Stimulated activated CD8-positive, alpha-beta memory T cell treated with anti-CD3 and anti-CD28 coated beads, Interleukin-15, amount 100 ng/mL, for 24 hours (primary cell): ENCODE data around the gene CAMK1D.
"Not testable (repeated sequence)": the region's sequence is repeated elsewhere in the genome, so short reads cannot be mapped to it uniquely, and the experiment has no call there.

Experiments used
- DNase-seq: peaks from one replicate; pipeline ENCODE4 v3.0.0-alpha.2; 2020; ENCODE audit warnings: low read depth

CAMK1D gene

DNA sequence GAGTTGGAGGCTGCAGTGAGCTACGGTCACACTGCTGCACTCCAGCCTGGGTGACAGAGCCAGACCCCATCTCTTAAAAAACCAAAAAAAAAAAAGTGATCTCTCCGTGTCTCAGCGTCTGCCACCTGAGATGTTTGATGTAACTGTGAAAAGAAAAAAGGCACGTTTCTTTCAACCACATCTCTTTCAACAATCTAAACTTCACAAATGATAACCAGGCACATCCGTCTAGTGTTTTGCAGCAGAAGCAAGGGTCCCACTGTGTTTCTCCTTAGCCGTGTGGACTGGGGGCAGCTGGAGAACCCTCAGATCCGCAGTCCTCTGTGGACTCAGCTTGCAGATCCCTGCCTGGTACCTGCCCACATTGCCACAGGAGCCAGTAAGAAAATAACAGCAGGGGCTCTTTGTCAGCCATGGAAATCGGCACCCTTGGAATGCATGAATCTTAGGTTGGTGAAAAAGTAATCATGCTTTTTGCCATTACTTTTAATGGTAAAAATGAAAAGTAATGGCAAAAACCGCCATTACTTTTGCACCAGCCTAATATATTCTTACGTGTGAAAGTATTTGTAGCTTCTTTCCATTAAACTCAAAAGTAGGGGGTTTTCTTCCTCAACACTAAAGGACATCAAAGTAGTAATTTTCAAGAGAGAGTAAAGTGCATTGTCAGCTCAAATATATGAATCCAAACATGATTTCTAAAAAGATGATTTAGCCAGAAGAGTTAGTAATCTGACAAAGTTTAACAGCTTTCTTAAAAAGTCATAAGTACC, 375.6 kb downstream of the CAMK1D start:
- DNase-seq = no peak

DNA sequence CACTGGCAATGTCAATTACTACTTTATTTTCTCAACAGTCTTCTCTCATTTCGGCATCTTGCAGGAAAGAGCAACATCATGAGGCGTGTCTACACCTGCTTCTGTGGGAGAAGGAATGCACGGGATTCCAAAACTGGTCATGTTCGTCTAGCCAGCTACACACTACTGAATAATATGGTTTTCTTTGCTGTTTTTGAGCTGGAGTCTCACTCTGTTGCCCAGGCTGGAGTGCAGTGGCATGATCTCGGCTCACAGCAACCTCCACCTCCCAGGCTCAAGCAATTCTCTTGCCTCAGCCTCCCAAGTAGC, 376.2 kb downstream of the CAMK1D start:
- not testable (repeated sequence) for DNase-seq

DNA sequence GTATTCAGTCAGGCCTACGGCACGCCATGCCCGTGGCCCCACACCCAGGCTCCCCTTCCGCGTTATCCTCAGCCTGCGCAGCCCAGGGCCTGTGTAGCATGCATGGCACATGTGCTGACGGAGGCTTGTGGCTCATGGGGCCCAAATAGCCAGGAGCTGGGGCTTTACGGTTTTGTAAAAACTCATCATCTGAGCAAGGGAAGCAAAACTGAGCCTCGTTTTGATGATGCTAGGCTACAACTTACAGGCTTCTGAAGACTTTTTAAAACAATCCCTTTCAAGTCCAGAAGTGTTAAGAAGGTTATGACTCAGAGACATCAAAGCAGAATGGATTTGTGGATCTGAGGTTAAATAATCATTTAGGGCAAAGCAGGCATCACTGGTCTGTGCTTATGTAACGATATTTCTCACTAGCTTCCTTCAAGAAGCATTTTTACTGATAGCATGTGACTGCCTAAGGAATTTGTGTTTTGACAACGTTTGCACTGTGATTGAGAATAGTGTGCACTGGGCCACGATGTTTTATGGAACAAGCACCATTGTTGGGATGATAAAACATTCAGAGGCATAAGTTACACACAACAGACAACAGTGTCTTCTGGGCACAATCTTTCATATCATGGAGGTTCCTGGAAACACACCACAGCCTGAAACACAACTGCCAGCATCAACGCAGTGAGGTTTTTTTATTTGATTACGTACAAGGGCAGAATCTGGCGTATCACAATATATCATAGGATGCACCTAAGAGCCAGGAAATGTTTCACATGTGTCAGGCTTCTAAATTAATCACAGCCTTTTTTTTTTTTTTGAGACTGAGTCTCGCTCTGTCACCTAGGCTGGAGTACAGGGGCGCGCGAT, 377.9 kb downstream of the CAMK1D start:
- no peak for DNase-seq

DNA sequence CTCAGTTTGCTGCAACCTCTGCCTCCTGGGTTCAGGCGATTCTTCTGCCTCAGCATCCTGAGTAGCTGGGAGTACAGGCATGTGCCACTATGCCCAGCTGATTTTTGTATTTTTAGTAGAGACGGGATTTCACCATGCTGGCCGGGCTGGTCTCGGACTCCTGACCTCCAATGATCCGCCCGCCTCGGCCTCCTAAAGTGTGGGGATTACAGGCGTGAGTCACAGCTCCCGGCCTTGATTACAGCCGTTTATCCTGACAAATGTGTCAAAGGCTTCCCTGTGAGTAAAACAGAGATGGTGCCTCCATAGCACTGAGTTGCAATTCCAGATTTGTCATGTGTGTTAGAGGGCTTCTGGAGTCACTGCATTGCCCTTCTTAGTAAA, 378.5 kb downstream of the CAMK1D start:
- no peak for DNase-seq

DNA sequence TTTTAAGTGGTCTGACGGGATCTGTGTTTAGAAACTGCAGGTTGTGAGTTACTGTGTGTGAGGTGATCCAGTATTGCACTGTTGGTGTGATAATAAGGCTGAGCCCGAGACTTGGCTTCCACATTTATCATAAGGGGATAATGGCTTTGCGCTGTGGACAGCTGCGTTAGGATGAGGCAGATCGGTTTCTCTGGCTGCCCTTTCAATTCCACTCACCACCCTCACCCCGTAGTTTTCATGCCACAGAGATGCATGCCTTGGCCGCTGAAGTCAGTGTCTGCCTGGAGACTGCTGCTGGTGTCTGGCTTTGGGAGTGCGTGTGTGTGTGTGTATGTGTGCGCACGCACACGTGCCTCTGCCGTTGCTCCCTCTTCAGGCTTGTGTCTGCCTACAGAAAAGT, 379.1 kb downstream of the CAMK1D start:
- DNase-seq = no peak

DNA sequence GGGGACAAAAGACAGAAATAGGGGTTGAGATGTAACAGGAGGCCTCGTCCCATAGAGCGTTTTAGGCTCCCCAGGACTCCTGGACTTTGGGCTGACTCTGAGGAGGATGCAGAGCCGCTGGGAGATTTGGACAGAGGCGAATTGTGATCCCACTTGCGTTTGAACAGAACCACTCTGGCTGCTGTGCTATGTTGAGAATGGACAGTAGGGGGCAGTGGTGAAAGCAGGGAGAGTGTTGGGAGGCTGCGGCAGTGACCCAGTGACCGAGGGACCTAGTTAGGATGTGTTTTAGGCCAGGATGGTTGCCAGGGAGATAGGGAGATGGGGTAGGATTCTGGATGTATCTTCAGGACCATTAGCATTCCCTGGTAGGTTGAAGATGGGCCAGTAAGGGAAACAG, 380.5 kb downstream of the CAMK1D start:
- no peak for DNase-seq

DNA sequence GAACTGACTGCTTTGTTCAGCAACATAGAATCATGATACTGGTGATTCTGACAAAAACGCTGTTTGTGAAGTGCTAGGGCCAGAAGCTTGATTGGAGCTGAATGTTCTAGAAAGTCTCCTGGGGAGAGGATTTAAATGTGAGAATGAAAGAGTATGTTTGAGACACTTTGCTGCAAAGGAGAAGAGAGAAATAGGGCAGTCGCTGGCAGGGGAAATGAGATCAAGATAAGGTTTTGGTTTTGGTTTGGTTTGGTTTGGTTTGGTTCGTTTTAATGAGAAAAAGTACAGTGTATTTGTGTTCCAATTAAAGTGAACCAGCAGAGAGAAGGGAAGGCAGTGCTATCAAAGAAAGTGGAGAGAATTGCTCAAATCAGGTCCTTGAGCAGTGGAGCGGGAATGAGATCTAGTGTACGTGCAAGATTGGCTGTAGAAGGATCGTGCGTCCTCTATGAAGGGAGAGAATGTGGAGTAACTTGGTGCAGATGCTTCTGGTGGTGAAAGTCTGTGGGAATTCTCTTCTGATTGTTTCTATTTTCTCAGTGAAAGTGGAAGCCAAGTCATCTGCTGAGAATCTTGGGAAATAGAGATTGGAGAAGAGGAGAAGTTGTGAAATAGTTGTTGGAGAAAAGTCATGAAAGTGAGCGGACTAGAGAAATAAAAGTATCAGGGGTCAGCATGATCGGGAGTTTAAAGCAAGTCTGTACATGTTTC, 381.6 kb downstream of the CAMK1D start:
- DNase-seq = no peak

DNA sequence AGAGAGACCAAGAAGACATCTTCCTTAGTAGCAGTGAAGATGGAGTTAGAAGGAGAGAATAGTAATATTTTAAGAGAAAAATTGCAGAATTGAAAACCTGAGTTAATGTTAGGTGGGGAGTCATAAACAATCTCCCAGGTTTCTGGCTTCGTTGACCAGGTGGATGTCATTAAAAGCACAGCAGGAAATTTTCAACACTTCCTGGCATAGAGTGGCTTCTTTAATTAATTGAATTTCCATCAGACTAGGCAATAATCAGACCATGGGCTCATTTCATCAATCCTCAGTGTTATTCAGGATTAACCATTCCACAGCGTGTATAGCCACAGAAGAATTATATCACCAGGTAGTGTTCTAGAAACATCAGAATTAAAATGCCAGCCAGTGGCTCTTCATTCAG, 383.9 kb downstream of the CAMK1D start:
- no peak for DNase-seq

DNA sequence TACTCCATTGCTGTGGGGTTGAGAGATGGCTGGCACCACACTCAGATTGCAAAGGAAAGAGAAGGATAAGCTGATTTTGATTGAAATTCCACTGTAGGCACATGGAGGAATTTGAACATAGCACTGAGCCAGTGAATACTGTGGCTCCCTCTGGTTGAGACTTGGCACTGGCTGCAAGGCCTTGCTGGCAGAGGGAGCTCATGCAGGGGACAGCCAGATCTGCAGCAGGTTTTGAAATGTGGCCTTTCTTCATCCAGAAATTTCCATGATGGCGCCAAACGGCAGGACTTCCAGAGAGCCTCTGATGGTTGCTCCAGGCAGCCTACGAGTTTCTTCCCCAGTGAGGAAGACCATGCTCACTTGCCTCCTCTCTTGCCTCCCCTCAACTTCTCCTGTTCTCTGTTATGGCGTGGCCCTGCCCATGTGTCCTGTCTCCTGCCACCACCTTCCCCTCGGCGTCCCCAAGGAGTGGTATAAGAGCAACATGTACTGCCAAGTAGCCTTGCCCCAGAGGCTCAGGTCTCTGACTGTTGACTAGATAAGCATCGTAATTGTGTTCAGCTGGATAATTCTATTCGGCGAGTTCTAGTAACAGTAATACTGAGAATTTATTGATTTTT, 386.6 kb downstream of the CAMK1D start:
- no peak for DNase-seq

DNA sequence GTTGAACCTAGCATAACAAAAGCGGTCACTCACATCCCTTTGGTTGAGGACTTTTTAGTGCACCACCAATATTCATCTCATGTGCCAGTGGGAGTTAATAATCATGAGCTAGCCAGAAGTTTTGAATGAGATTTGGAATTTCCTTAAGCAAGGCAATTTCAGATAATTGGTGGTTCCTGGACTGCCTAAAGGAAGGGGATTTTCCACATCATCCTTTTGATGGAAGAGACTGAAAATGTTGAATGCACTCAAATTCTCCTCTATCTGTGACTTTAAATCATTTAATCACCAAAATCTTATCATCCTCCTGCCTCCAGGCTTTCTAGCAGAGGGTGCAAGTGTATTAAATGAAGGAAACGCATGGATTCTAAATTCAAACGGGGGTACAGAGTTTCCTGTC, 391.5 kb downstream of the CAMK1D start:
- DNase-seq = no peak

DNA sequence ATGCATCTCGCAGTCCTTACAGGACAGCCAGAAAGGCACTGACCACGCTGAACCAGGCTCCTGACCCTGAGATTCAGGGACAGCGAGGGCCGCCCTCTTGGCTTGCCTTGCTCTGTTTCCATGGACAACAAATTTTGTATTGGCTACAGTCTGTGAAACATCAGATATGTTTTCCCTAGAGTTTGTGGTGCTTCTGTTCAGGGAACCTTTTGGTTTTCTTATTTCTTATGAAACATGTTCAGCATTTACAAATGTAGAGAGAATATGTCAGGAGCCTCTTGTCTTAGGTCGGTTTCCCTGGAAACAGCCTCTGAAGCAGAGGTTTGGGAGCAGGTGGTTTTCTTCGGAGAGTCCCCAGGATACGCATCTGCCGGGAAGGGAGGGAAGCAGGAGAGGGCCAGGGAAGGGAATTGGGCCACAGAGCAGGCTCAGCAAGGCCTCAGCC, 392.0 kb downstream of the CAMK1D start:
- no peak for DNase-seq

DNA sequence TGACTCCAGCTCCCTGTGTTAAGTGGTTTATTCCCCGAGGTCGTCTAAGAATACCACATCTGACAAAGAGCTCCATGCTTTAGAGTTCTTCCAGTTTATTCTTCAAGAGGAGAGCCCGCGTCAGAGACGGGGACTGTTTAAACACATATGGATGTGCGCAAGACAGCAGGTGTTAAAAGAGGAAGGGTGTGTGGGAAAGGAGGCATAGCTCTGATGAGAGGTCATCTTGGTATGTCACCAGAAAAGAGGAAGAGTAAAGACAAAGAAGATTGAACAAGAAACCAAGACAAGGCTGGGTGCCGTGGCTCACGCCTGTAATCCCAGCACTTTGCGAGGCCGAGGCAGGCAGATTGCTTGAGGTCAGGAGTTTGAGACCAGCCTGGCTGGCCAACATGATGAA, 393.4 kb downstream of the CAMK1D start:
- DNase-seq = no peak

DNA sequence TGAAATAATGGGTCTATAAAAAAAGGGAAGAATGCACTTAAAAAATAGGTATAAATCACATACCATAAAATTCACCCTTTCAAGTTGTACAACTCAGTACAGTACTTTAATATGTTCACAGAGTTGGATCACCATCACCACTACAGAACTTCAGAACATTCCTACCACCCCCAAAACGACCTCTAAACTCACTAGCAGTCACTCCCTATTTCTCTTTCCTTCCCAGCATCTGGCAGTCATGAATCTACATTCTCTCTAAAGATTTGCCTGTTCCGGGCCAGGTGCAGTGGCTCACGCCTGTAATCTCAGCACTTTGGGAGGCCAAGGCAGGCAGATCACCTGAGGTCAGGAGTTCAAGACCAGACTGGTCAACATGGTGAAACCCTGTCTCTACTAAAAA, 394.1 kb downstream of the CAMK1D start:
- not testable (repeated sequence) for DNase-seq

DNA sequence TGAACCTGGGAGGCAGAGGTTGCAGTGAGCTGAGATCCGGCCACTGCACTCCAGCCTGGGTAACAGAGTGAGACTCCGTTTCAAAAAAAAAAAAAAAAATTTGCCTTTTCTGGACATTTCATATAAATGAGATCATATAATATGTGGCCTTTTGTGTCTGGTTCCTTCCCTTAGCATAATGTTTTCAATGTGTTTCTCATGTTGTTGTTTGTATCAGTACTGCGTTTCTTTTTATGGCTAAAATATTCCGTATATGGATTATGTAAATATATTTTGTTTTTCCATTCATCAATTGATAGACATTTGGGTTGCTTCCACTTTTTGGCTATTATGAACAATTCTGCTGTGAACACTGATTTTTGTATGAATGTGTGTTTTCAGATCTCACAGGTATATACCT, 394.6 kb downstream of the CAMK1D start:
- DNase-seq = no peak

DNA sequence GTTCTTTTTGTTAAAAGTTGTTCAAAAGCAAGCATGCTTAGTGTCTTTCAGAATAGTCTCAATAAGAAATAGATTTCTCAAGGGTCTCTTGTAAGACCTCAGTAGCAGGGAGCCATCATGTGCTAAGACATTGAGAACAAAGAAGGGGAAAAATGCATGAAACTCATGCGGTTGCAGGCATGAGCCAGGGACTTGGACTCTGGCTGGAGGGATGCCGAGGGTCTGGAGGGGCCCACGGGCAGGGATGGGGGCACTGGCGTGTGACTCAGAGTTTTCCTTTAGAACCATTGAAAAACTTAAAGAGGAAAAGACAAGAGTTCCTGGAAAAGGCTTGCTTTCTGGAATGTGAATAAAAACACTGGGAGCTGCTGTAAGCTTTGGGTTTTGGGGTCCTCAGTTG, 398.8 kb downstream of the CAMK1D start:
- DNase-seq = no peak

DNA sequence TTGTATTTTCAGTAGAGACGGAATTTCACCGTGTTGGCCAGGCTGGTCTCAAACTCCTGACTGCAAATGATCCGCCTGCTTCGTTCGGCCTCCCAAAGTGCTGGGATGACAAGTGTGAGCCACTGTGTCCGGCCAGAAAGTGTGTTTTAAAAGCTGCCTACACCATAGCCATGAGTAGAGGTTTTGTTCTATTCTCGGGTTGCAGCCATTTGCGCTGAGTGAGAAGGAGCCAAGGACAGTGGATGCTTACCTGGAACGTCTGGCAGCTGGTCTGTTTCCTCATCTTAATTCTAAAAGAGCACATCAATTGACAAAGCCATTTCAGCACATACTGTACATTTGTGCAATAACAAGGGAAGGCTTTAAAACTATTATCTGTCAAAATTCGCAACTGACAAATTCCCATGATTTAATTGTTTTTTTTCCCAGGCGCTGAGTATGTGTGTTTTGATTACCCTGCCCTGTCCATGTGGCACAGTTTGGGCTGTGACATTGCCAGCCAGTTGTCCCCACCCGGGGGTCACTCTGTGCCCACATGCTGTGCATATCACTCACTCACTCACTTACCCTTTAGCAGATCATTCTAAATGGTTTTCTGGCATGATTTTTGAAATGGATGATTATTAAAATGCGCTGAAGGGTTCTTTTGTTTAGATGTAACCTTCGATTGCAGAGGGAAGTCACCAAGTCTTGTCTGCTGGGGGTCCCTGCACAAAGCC, 400.6 kb downstream of the CAMK1D start:
- no peak for DNase-seq

DNA sequence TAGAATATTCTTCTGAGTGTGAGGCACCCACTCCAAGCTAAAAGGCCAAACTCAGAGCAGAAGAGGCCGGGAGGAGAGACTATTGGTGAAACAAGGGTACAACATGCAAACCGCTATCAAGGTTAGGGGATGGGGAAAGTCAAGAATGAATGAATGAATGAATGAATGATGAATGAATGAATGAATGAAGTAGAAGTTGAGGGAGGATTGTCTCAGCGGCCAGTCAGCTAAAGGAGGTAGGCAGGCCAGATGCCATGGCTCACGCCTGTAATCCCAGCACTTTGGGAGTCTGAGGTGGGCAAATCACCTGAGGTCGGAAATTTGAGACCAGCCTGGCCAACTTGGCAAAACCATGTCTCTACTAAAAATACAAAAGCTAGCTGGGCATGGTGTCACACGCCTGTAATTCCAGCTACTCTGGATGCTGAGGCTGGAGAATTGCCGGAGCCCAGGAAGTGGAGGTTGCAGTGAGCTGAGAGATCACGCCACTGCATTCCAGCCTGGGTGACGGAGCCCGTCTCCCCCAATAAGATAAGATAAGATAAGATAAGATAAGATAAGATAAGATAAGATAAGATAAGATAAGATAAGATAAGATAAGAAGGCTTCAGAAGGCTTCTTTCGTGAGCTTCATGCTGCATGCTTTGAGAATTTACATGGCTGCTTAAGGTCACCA, 401.3 kb downstream of the CAMK1D start:
- no peak for DNase-seq

DNA sequence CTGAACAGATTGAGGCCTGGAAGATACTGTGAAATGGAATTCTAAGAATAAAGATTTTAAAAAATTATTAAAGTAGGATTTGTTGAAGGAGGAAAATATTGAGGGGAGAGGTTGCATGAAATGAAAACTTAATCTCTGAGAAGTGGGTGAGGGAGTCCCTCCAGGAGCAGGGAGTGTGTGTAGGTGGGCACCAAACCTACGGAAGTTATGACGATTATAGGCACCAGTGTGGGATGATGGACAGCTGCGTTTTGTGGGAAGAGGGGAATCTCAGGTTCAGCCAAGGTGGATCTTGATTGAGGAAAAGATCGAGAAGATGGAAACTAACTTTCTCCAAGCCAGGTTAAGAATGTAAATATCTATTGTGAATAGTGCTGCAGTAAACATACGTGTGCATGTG, 405.7 kb downstream of the CAMK1D start:
- no peak for DNase-seq

DNA sequence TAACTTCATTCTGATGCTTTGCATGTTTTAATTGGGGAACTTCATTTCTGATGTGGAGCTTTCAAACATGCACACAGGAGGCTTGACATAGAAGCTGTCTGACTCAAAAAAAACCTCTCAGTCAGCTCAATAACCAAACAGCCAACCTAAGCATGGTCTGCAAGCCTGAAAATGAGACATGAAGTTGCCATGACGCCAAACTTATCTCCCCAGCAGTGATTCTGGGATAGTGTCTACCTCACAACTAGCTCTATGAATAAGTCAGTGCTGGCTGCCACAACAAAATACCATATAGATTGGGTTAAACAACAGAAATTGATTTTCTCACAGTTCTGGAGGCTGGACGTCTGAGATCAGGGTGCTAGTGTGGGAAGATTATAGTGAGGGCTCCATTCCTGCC, 408.0 kb downstream of the CAMK1D start:
- no peak for DNase-seq

DNA sequence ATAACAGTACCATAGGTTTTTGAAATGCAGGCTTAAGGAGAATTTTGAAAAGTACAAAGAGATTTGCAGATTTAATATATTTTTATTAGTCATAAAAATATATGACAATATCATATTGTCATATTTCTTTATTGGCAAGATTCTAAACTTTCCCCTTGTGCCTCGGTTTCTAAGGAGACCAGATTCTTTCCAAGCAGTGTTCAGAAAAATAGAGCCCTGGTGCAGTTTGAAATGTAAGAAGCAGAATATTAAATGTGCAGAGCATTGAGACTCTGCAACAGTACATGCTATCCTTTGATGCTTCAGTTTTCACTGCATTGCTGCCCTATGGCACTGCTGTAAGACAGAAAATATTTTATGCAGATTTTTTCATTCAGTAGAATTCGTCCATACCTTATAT, 408.9 kb downstream of the CAMK1D start:
- DNase-seq = no peak

DNA sequence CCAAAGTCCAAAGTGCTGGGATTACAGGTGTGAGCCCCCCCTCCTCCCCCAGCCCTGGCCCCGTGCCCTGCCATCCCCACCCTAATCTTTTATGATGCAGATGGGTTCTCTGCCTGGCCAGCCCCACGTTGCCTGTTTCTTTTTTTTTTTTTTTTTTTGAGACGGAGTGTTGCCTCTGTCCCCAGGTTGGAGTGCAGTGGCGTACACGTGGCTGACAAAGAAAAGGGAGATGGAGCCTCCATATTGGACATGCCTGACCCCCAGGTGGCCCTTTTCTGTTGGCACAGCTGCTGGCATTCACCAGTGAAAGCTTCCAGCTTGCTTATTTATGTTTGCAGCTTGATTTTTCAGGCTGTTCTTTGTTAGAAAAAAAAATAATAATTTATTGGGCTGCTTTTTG, 416.9 kb downstream of the CAMK1D start:
- no peak for DNase-seq
